NCI-H2171 treated with DMSO at 0.1 percent for 48 hours (cell line): ENCODE data around the gene KCNJ10.

Experiments used
- DNase-seq: peaks from one replicate; lab custom pipeline; 2025; lab: John Stamatoyannopoulos, UW

Gene KCNJ10

DNA sequence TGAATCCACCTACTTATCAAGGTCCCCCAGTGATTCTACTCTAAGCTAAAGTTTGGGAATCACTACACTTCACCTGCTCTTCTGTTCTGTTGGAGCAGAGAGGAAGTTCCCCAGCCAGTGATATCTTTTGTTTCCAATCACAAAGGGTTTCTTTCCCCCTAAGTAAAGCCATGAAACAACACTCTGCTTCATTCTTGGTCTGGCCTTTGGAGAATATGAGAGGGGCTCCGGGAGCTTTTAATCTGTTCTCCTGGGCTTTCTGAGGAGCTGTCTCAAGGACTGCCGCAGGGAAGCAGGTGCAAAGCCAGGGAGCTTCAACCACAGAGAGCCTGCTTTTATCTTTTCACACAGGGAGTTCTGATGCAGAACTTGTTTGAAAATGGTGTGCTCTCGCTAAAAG is 105.8 kb downstream of the KCNJ10 start:
- DNase-seq, result no peak

DNA sequence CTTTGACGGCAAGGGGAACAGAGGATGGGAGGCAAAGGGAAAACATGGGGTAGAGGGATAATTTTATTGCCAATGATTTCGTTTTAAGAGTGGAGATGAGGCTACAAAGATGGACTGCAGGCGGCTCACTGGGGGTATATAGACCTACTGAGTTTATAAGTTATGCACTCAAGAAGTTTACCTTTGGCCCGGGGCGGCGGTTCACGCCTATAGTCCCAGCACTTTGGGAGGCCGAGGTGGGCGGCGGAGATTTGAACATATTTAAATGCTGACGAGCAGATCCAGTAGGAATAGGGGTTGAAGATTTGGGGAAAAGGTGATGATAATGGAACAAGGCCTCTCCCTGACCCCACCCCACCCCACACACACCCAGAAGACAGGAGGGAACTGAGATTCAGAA is 107.8 kb downstream of the KCNJ10 start:
- DNase-seq, result no peak

DNA sequence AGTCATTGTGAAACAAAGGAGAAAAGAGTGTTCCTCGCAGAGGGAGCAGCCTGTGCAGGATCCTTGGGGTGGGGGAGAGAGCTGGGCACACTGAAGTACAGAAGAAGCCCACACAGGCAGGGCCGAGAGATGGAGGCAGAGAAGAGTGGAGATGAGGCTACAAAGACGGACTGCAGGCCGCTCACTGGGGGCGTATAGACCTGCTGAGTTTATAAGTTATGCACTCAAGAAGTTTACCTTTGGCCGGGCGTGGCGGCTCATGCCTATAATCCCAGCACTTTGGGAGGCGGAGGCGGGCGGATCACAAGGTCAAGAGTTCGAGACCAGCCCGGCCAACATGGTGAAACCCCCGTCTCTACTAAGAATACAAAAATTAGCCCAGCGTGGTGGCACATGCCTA is 108.3 kb downstream of the KCNJ10 start:
- no peak for DNase-seq

DNA sequence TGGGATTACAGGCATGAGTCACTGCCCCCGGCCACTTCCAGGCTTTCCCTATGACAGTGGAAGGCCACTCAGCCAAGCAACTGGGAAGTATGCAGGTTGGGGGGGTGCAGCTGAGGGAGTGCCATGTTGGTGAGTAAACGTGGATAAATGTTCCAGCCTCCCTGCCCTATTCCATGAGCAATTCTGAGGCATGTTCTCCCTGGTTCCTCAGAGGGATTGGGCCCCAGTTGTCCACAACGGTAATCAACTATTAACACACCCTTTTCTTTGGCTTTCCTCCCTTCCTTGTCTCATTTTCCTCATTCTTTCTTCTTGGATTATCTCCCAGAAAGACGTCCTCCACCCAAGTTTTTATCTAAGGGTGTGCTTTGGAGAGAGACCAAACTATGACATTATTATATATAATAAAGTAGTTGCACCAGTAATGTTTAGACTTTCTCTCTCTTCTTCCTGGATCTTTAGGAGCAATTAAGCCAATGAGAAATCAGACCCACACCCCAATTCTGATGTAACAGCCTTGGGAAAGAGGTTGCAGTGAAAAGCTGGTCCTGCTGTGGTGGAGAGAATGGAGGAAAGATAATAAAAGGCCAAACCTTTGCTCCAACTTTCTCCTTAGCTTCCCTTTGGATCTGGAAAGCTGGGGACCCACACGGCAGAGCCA is 109.1 kb downstream of the KCNJ10 start:
- DNase-seq, result no peak

DNA sequence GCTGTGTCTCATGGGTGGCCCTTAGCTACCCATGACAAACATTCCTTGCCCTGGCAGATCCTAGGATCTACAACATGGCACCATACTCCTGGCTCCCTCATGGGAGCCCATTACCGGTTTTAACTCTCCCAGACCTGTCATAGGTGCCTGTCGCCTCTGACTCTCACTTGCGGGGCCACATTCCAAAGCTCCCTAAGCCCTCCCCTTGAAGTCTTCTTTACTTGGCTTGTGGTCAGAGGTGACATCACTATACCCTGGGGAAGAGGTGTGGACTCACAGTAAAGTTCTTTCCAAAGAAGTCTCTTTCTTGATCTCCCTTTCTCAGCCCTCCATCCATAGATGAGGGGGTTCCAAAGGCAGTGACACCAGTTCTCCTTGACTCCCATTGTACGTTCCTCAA is 110.5 kb downstream of the KCNJ10 start:
- DNase-seq, result no peak

DNA sequence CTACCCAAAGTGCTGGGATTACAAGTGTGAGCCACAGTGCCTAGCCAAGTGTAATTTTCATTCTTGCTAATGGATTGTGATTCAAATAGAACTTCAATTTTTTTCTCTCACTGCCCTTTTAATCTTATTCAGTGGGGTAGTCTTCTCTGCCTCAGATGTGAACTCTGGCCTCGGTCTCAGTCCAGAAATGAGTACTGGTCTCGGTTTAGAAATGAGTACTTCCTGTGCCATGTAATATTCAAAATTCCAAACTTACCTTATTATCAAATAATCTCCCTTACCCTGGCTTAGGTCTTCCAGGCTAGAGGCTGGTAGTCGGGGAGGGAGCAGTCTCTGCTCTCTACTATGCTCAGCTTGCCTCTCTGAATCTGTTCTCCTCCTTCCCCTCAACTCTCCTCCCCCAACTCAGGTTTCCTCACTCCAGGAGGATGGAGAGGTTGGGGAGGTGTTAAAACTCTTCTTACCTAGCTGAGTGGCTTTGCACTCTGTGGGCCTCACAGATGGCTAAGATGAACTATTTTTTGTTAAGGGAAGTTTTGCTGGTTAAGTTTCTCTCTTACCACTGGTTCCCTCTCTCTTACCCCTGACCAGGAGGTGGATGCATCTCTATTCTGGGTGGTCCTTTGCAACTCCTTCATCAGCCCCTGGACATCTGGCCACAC is 111.1 kb downstream of the KCNJ10 start:
- DNase-seq, result no peak

DNA sequence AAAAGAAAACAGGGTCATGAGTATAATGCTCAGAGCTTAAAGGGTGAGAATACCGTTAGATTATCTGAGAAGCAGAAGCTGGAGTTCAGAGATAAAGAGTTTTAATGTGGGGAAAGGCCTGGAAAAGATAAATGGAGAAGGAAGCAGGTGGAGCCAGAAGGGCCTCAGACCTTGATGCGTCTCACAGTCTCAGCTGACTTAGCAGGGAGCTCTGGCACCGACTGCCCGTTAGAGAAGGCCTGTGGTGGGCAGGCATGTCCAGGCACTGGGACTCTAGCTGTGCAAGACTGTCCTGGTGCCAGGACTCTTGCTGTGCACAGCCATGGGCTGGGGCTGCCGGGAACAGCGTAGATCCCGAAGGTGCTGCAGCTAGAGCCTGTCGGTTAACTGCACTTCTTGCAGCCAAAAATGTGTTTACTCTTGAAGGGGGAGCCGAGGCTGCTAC is 112.1 kb downstream of the KCNJ10 start:
- no peak for DNase-seq

DNA sequence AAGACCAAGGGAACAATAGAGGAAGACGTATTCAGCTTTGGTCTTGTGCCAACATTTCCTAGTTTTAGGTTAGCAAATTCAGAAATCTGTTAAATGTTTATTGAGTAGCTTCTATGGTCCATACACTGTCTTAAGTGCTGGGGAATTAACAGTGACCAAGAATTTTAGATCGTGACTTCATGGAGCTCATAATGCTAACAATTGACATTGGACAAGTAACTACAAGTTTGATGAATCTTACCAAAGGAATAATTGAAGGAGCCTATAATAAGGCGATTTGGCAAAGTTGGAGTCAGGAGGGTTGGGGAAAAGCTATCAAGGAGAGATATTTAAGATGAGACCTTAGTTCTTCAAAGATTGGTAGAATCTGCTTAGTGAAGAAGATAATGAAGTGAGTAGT is 114.5 kb downstream of the KCNJ10 start:
- DNase-seq, result no peak

DNA sequence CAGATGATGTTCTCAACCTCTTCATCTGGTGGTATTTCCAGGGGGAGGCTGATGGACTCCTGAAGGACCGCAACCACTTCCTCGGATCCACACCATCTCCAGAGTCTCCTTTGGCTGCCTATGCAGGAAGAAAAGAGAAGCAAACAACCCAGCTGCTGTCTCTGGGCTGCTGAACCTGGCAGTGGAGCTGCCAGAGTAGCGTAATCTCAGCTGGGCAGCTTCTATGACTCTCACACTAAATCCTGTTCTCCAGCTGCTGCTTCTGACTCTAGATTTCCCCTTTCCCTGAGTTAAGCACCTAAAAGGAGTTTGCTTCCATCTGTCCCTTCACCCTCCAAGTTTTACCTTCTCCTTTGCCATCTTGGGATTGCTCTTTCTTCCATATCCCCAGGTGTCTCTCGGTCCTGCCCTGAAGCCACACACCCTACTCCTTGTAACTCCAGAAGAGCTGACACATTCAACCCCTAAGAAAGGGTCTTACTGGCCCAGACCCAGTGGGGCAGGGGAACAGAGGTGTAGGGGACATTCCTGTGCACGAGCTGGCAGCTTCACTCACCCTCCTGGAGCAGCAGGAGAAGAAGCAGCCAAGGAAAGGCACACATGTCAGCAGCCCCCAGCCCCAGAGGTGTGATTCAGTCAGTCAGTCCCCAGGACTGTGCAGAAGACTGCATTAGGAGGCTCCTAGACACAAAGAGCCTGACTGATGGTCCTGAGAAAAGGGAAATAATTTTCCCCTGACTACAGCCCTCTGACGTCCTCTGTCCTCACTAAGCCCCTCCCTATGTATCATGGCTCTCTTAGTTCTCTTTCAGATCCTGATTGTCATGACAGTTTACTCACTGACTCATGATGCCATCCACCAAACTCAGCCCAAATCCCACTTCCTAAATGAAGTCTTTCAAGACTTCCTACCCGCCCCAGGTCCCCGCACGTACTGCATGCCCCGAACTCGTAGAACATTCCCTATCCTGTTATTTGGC is 116.1 kb downstream of the KCNJ10 start, which contains the start of gene SLAMF9:
Gene SLAMF9 (minus strand): TSS at position 702 of the 980 bp plus-strand sequence. CDS start 100 bp downstream, at position 602.
- DNase-seq, result no peak

DNA sequence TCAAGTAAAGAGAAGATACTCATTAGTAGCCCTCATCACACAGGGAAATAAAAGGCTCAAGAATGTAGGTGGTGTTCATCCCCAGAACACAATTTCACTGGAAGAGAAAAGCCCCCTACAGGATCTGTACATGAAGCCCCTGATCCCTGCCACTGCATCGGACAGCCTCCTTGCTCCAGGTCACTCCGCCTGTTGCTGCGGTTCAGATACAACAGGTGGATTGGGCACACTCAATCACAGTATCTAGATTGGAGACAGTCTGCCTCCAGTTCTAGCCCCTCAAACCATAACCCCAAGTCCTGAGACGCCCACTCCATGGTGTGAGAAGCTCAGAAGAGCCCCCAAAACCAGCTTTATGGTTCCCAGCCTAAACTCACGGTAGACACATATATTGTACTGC is 117.0 kb downstream of the KCNJ10 start:
- DNase-seq, result no peak

DNA sequence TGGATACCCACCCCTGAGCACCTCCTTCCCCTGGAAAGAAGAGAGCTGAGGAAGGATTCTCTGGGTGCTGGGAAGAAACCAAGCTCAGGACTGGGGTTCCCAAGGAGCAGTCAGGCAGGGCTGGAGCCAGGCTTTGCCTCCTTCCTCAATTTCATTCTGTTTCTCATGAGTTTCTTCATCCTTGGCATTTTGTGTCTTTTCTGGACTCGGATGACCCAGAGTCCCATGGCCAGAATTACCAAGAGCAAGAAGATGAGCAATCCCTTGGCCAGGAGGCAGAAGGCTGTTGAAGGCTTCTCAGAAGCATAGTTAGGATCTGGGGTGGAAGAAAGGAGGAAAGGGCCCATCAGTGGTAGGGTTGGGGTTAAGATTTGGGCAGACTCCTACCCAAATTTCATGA is 118.4 kb downstream of the KCNJ10 start:
- no peak for DNase-seq

DNA sequence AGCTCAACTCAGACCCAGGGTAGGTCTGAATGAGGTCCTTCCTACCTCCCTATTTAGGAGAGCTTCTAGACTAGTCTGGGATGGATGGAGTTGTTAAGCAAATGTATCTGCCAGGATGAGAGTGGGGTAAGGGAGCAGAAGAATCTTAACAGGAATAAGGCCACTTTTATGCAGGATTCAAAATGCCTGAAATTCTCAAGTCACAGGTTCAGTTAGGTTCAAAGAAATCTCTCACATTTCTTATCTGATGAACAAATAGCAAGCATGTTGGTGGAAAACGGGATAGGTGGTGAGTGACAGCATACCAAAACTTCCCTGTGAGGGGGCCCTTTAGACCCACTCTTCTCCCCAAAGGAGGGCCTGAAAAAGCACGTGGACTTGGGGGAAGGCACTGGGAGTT is 118.9 kb downstream of the KCNJ10 start:
- DNase-seq, result no peak

DNA sequence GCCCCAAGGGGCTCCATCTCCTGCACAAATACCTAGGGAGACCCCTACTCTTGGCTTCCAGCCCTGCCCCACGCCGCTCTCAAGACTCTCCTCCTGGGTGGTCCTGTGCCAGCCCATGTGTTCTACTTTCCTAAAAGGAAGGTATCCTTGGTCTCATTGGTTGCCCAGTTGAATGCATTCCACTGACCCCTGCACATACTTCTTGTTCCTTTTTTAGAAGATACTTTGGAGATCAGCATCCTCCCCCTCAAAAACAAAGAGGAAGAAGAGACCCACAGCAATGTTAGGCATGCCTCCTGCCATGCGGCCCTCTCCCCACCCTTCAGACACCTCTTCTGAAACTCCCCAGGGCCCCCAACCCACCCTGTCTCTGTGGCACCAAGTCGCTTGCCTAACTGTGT is 120.0 kb downstream of the KCNJ10 start:
- DNase-seq, result no peak

DNA sequence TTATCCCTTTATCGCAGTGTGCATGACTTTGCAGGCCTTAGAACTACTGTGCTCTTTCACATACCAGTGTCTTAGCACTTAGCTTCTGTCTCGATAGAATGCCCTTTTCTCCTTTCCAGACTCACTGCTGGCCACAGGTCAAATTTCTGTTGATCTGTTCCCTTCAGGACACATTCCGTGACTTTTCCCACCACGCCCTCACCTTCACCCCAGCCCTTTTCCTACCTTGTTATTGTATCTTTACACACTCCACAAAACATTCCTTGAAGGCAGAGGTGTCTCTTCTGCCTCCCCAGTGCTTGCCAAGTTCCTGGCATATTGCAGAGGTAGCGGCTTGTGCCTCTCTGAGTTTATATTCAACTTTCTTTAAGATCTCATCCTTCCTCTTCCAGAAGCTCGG is 120.8 kb downstream of the KCNJ10 start:
- no peak for DNase-seq
